Naive thymus-derived CD4-positive, alpha-beta T cell (primary cell): Measurements from ENCODE around the gene MYBBP1A. TPM values are rescaled to one million over a fixed set of nuclear protein-coding genes. Genes with fewer than 3 reads are reported as not detected.
"Not testable (repeated sequence)": the region's sequence is repeated elsewhere in the genome, so short reads cannot be mapped to it uniquely, and the experiment has no call there.

Source experiments
- ATAC-seq: fragments of 150-1000 bp; cut with Tn5 transposase; 2 replicates; pipeline ENCODE4 v1.10.0; 2021; ENCODE audit warnings: mild to moderate bottlenecking, moderate library complexity
- CTCF ChIA-PET: fragments of 350-600 bp; sonication (Branson Sonifier 250); formaldehyde crosslinking; loops from one replicate; lab custom pipeline; 2021; ENCODE audit warnings: antibody characterized with exemption; lab: Charles Lee
- POLR2A ChIA-PET: fragments of 350-600 bp; sonication (Branson Sonifier 250); formaldehyde crosslinking; loops from one replicate; lab custom pipeline; 2021; ENCODE audit warnings: antibody characterized with exemption, inconsistent platforms; lab: Charles Lee
- DNase-seq, 9 donors: peaks; one replicate each; pipeline versions ENCODE4 v3.0.0 to v3.0.0-alpha.2; 2020 to 2022; ENCODE audit warnings: mixed read lengths in 1 of 9
- H3K27ac ChIP-seq: one replicate; pipeline ENCODE4 v1.7.0; 2013; ENCODE audit warnings: mild to moderate bottlenecking, low read depth, low read length, moderate library complexity
- H3K27me3 ChIP-seq, 2 donors: one replicate each; pipeline ENCODE4 v1.7.0; 2013; ENCODE audit warnings: low read length in 2 of 2, mild to moderate bottlenecking in 2 of 2, moderate library complexity in 2 of 2; ENCODE audit not compliant: control insufficient read depth in 2 of 2, insufficient read depth in 2 of 2
- H3K36me3 ChIP-seq, 3 experiments: 1 replicate in 2 of 3; 2 replicates in 1 of 3; pipeline ENCODE4 v1.7.0; 2013; ENCODE audit warnings: low read length in 3 of 3, mild to moderate bottlenecking in 3 of 3, moderate library complexity in 1 of 3; ENCODE audit not compliant: insufficient read depth in 3 of 3, control insufficient read depth in 2 of 3
- H3K4me1 ChIP-seq, 2 donors: one replicate each; pipeline ENCODE4 v1.7.0; 2013; ENCODE audit warnings: low read length in 2 of 2, mild to moderate bottlenecking in 2 of 2, moderate library complexity in 1 of 2; ENCODE audit not compliant: control insufficient read depth in 2 of 2, insufficient read depth in 2 of 2
- H3K4me3 ChIP-seq: 2 replicates; pipeline ENCODE4 v1.7.0; 2013; ENCODE audit warnings: mild to moderate bottlenecking, low read length
- H3K9me3 ChIP-seq, 3 experiments: 1 replicate in 2 of 3; 2 replicates in 1 of 3; pipeline ENCODE4 v1.7.0; 2013; ENCODE audit warnings: low read length in 3 of 3; ENCODE audit not compliant: control insufficient read depth in 2 of 3
- H3K27ac Mint-ChIP-seq, 9 donors: one replicate each; pipeline ENCODE4 v1.8.0; 2020 to 2022; ENCODE audit warnings: mixed read lengths in 9 of 9, mild to moderate bottlenecking in 8 of 9, moderate library complexity in 5 of 9, inconsistent platforms in 2 of 9
- H3K27me3 Mint-ChIP-seq, 5 donors: one replicate each; pipeline ENCODE4 v1.8.0; 2021 to 2022; ENCODE audit warnings: mixed read lengths in 5 of 5, mild to moderate bottlenecking in 1 of 5
- H3K36me3 Mint-ChIP-seq, 5 donors: one replicate each; pipeline ENCODE4 v1.8.0; 2020 to 2022; ENCODE audit warnings: mixed read lengths in 5 of 5, mild to moderate bottlenecking in 3 of 5, inconsistent platforms in 1 of 5
- H3K4me1 Mint-ChIP-seq, 7 donors: one replicate each; pipeline ENCODE4 v1.8.0; 2020 to 2022; ENCODE audit warnings: mixed read lengths in 7 of 7, mild to moderate bottlenecking in 3 of 7, inconsistent platforms in 1 of 7
- H3K4me3 Mint-ChIP-seq, 10 donors: one replicate each; pipeline ENCODE4 v1.8.0; 2020 to 2022; ENCODE audit warnings: mild to moderate bottlenecking in 10 of 10, mixed read lengths in 10 of 10, moderate library complexity in 6 of 10, inconsistent platforms in 2 of 10
- H3K9me3 Mint-ChIP-seq, 11 donors: one replicate each; pipeline ENCODE4 v1.8.0; 2020 to 2022; ENCODE audit warnings: mixed read lengths in 11 of 11, mild to moderate bottlenecking in 4 of 11, inconsistent platforms in 1 of 11, moderate library complexity in 1 of 11
- intact Hi-C, 2 donors: fragments of 100-400 bp; cut with micrococcal nuclease; formaldehyde crosslinking; loops; one replicate each; pipeline ENCODE4 v1.15.1; 2023
- polyA plus RNA-seq, 2 donors: library from polyadenylated mRNA; unstranded; fragments of 300-500 nt; fragmentation: Illumina TruSeq; gene quantifications; one replicate each; pipeline ENCODE4 v1.2.3, GENCODE V29; 2021
- total RNA-seq, 6 experiments: library from RNA in 5 of 6; stranded (reverse) in 5 of 6; gene quantifications; 1 replicate in 5 of 6; 2 replicates in 1 of 6; pipeline ENCODE4 v1.2.3 and lab custom pipeline; 2021 to 2026

MYBBP1A gene
- total and polyA plus RNA-seq, 7 experiments from 2014 or later, result 21.0 to 81.8 (median 74.3) TPM

DNA sequence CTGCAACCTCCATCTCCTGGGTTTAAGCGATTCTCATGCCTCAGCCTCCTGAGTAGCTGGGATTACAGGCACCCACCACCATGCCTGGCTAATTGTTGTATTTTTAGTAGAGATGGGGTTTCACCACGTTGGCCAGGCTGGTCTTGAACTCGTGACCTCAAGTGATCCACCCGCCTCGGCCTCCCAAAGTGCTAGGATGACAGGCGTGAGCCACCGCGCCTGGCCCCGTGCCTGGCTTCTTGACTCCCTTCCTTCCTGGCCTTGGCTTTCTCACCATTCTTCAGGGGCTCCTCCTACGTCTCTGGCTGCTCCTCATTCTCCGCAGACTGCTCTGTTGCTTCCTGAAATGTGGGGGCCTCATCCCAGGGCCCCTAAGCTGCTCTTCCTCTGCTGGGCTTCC, 34.9 kb upstream of the MYBBP1A start:
- CTCF ChIA-PET, H3K4me3 ChIP-seq, H3K9me3 Mint-ChIP-seq, ATAC-seq, DNase-seq, H3K27ac Mint-ChIP-seq, intact Hi-C loops, H3K4me1 ChIP-seq, POLR2A ChIA-PET, H3K9me3 ChIP-seq, H3K4me3 Mint-ChIP-seq, H3K36me3 Mint-ChIP-seq, H3K4me1 Mint-ChIP-seq, H3K27ac ChIP-seq, H3K36me3 ChIP-seq, H3K27me3 ChIP-seq: not testable (repeated sequence)
- H3K27me3 Mint-ChIP-seq, result peaks cover 4 to 23% (median 17%) of the 10 kb centered on the region in 5 donors

DNA sequence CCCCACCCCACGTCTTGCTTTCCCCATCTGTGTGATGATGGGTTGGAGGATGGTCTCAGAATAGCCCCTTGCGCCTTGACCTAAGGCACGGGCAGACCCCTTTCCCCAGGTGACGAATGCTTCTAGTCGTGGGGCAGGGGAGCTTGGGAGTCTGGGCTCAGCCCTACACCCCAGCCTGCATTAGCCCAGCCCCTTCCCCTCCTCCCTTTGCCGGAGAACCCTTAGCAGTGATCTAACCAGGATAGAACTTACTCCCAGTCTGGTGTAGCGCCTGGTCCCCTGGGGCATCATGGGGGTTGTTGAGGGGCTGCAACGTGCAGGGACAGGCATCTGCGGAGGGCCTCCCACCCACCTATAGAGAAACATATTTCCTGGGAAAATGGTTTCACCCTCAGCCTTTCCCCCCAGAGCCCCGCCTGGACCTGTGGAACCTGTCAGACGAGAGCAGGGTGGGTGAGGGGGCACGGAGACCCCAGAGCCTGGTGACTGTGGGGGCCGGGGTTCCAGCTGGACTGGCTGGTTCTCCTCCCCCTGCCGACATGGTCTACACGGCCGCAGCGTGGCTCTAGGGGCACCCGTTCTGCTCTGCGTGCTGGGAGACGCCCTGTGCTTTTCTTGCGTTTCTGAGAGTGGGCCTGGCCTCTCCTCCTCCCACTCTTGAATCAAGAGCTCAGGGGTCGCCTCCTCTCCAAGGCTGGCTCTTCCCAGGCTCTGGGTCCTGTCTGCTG, 33.9 kb upstream of the MYBBP1A start:
- H3K36me3 ChIP-seq, result no peaks in the 10 kb centered on the region
- ATAC-seq (no peak), DNase-seq (no peak)
- H3K27ac Mint-ChIP-seq, result no peak overlapping the region
- H3K4me1 Mint-ChIP-seq, result peaks cover 0 to 5% (median 0%) of the 10 kb centered on the region in 7 donors
- H3K4me1 ChIP-seq, result no peaks in the 10 kb centered on the region
- no peak overlapping the region for H3K27ac ChIP-seq
- H3K9me3 Mint-ChIP-seq, result peaks cover 0 to 1% (median 0%) of the 10 kb centered on the region in 11 donors
- no peak overlapping the region for H3K4me3 ChIP-seq
- intact Hi-C loops, result no loop called here
- H3K36me3 Mint-ChIP-seq, result no peaks in the 10 kb centered on the region
- no peaks in the 10 kb centered on the region for H3K27me3 ChIP-seq
- ChIA-PET POLR2A (no interaction called here), CTCF (interaction anchor here (0.5 kb wide), 1 partner anchor 37 kb away, joined by 3 read pairs; no protein-coding TSS in a partner anchor)
- H3K27me3 Mint-ChIP-seq, result peaks cover 4 to 24% (median 18%) of the 10 kb centered on the region in 5 donors
- no peak overlapping the region for H3K4me3 Mint-ChIP-seq
- no peaks in the 10 kb centered on the region for H3K9me3 ChIP-seq

DNA sequence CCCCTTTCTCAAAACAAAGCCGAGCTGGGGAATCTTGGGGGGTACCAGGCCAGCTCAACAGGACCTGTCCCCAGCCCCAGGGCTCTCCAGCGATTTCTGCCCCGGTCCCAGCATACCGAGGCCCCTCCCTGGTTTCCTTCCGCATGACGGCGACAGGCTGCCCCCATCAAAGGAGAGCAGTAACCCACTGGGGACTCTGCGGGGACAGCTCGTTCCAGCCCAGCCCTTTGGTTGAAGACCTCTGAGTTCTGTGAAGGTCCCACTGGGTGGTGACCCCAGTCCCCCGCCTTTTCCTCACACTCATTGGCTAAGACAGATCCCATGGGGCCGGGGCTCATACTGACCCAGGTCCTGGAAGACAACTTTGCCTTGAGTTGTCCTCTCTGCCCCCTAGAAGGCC, 33.2 kb upstream of the MYBBP1A start:
- Mint-ChIP-seq H3K9me3 (peaks cover 0 to 1% (median 0%) of the 10 kb centered on the region in 11 donors), H3K4me3 (no peak overlapping the region), H3K27ac (no peak overlapping the region), H3K4me1 (peaks cover 2 to 11% (median 5%) of the 10 kb centered on the region in 7 donors), H3K36me3 (no peaks in the 10 kb centered on the region), H3K27me3 (peaks cover 11 to 31% (median 25%) of the 10 kb centered on the region in 5 donors)
- peaks cover 0 to 5% of the 10 kb centered on the region in 2 donors for H3K27me3 ChIP-seq
- no peaks in the 10 kb centered on the region for H3K4me1 ChIP-seq
- POLR2A ChIA-PET, result no interaction called here
- no peaks in the 10 kb centered on the region for H3K36me3 ChIP-seq
- no peak overlapping the region for H3K4me3 ChIP-seq
- no peak for ATAC-seq
- no peak for DNase-seq
- H3K9me3 ChIP-seq, result no peaks in the 10 kb centered on the region
- CTCF ChIA-PET, result no interaction called here
- intact Hi-C loops, result no loop called here
- H3K27ac ChIP-seq, result no peak overlapping the region

DNA sequence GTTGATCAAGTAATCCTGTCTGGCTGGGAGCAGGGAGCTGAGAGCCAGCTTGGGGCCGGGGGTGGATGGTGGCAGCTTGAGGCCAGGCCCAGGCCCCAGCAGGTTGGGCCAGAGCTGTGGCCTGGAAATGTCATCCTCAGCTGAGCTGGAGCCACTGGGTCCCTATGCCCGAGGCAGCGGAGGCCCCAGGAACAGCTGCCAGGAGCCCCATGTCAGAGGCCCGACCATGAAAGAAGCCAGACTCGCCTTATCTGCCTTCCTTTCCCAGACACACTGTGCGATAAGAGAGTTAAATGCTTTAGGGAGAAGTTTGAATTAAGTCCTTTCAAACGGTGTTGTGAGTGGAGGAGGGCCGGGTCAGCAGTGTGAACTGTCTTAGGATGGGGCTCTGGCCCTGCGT, 32.6 kb upstream of the MYBBP1A start:
- Mint-ChIP-seq H3K27me3 (peaks cover 17 to 35% (median 31%) of the 10 kb centered on the region in 5 donors), H3K36me3 (no peaks in the 10 kb centered on the region), H3K4me3 (no peak overlapping the region), H3K27ac (no peak overlapping the region), H3K9me3 (peaks cover 0 to 1% (median 0%) of the 10 kb centered on the region in 11 donors), H3K4me1 (peaks cover 2 to 11% (median 5%) of the 10 kb centered on the region in 7 donors)
- H3K27ac ChIP-seq, result no peak overlapping the region
- H3K4me1 ChIP-seq, result no peaks in the 10 kb centered on the region
- H3K27me3 ChIP-seq, result peaks cover 0 to 5% of the 10 kb centered on the region in 2 donors
- ATAC-seq (no peak), DNase-seq (no peak)
- intact Hi-C loops, result no loop called here
- H3K9me3 ChIP-seq, result no peaks in the 10 kb centered on the region
- POLR2A ChIA-PET, result no interaction called here
- CTCF ChIA-PET, result no interaction called here
- no peaks in the 10 kb centered on the region for H3K36me3 ChIP-seq
- H3K4me3 ChIP-seq, result no peak overlapping the region

DNA sequence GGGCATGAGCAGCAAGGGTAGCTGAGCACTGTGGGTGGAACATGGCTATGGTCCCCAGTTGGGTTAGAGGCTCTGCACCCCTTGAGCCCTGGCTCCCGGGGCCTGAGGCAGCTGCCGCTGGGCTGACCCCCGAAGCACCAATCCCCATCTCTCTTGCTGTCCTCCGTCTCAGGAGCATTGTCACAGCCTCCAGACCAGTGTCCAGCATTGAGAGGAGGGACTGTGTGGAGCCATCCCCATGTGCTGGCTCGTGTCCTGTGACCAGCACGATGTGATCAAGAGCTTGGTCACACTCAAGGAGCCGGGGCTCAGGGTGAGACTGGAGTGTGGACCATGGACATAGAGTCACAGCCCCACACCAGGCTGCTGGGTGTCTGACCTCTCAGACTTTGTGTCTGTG, 32.0 kb upstream of the MYBBP1A start:
- no peaks in the 10 kb centered on the region for H3K9me3 ChIP-seq
- Mint-ChIP-seq H3K9me3 (peaks cover 0 to 1% (median 0%) of the 10 kb centered on the region in 11 donors), H3K36me3 (no peaks in the 10 kb centered on the region), H3K4me1 (peaks cover 2 to 11% (median 5%) of the 10 kb centered on the region in 7 donors), H3K4me3 (no peak overlapping the region), H3K27ac (no peak overlapping the region), H3K27me3 (peaks cover 20 to 38% (median 34%) of the 10 kb centered on the region in 5 donors)
- no peak overlapping the region for H3K4me3 ChIP-seq
- POLR2A ChIA-PET, result no interaction called here
- DNase-seq (no peak), ATAC-seq (no peak)
- no peaks in the 10 kb centered on the region for H3K4me1 ChIP-seq
- intact Hi-C loops, result no loop called here
- H3K27ac ChIP-seq, result no peak overlapping the region
- H3K27me3 ChIP-seq, result peaks cover 0 to 5% of the 10 kb centered on the region in 2 donors
- CTCF ChIA-PET, result no interaction called here
- H3K36me3 ChIP-seq, result no peaks in the 10 kb centered on the region

DNA sequence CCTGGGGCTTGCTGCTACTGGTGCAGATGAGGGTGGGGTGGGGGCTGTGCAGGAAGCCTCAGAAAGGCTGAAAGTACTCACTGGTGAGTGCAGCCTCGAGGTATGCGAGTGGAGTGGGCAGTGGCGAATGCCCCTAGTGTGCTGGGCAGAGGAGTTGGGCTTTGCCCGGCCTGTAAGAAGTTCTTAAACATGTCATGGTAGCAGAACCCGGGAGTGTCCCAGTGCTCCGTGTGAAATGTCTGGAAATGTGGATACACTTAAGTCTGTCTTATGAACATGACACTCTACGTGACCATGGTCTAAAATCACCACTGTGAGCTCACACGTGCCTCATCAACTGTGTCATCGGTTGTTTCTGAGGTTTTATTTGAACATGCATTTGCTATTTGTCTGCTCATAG, 30.9 kb upstream of the MYBBP1A start:
- POLR2A ChIA-PET, result no interaction called here
- no peaks in the 10 kb centered on the region for H3K36me3 Mint-ChIP-seq
- DNase-seq (no peak), ATAC-seq (no peak)
- Histone ChIP-seq H3K36me3 (no peaks in the 10 kb centered on the region), H3K4me3 (no peak overlapping the region), H3K27ac (no peak overlapping the region), H3K4me1 (no peaks in the 10 kb centered on the region), H3K27me3 (peaks cover 0 to 5% of the 10 kb centered on the region in 2 donors), H3K9me3 (no peaks in the 10 kb centered on the region)
- H3K4me3 Mint-ChIP-seq, result peak overlapping the region in 4 of 10 donors; percentile 13 to 83 (median 18)
- CTCF ChIA-PET, result interaction anchor here (0.5 kb wide), 1 partner anchor 1940 kb away, joined by 4 read pairs; no protein-coding TSS in a partner anchor
- peaks cover 2 to 11% (median 5%) of the 10 kb centered on the region in 7 donors for H3K4me1 Mint-ChIP-seq
- intact Hi-C loops, result no loop called here
- peaks cover 26 to 47% (median 34%) of the 10 kb centered on the region in 5 donors for H3K27me3 Mint-ChIP-seq
- no peak overlapping the region for H3K27ac Mint-ChIP-seq
- peaks cover 0 to 1% (median 0%) of the 10 kb centered on the region in 11 donors for H3K9me3 Mint-ChIP-seq
